H54 (cell line): ENCODE results near the gene ANKFN1.

ENCODE experiments used
- DNase-seq: peaks from one replicate; pipeline ENCODE4 v3.0.0; 2011; ENCODE audit warnings: low spot score, mixed read lengths; ENCODE audit not compliant: insufficient read length
- FAIRE-seq: peaks from 3 replicates; lab custom pipeline; 2011; peaks lifted over from hg19 to GRCh38; lab: Jason Lieb, UNC
- POLR2A ChIP-seq: IDR thresholded peaks from 2 replicates; pipeline ENCODE4 v1.6.1; 2011; ENCODE audit warnings: low read depth, mild to moderate bottlenecking, low read length

The ANKFN1 gene

GRCh38 chr17:56452461-56452860 is 299.2 kb downstream of the ANKFN1 start:
- TF ChIP-seq POLR2A: no peak
- no peak for DNase-seq
- no peak for FAIRE-seq

GRCh38 chr17:56457501-56457900 is 304.2 kb downstream of the ANKFN1 start:
- no peak for DNase-seq
- no peak for FAIRE-seq
- no peak for TF ChIP-seq POLR2A

GRCh38 chr17:56465886-56466285 is 312.6 kb downstream of the ANKFN1 start:
- DNase-seq: no peak
- FAIRE-seq: no peak
- TF ChIP-seq POLR2A: no peak

GRCh38 chr17:56468840-56469239 is 315.6 kb downstream of the ANKFN1 start:
- TF ChIP-seq POLR2A: no peak
- DNase-seq (no peak), FAIRE-seq (no peak)

- DNase-seq (no peak), FAIRE-seq (no peak)
- TF ChIP-seq POLR2A: no peak
These were observed 318.4 kb downstream of the ANKFN1 start for GRCh38 chr17:56471696-56472095.

- no peak for TF ChIP-seq POLR2A
- DNase-seq (no peak), FAIRE-seq (no peak)
These were observed 321.8 kb downstream of the ANKFN1 start for GRCh38 chr17:56475116-56475515.

- DNase-seq (peak; percentile 12), FAIRE-seq (peak; percentile 98)
- TF ChIP-seq POLR2A: no peak
These were observed 325.7 kb downstream of the ANKFN1 start for GRCh38 chr17:56478836-56479447.

- DNase-seq (no peak), FAIRE-seq (no peak)
- no peak for TF ChIP-seq POLR2A
These were observed 327.2 kb downstream of the ANKFN1 start for GRCh38 chr17:56480501-56480900.

GRCh38 chr17:56481659-56482058 is 328.4 kb downstream of the ANKFN1 start:
- no peak for FAIRE-seq
- no peak for TF ChIP-seq POLR2A

GRCh38 chr17:56482229-56482628 is 329.0 kb downstream of the ANKFN1 start:
- FAIRE-seq: no peak
- TF ChIP-seq POLR2A: no peak
- no peak for DNase-seq

More at GRCh38 chr17:56481659-56482058, 328.4 kb downstream of the ANKFN1 start:
- DNase-seq: no peak

- no peak for DNase-seq
- no peak for FAIRE-seq
- TF ChIP-seq POLR2A: no peak
These were observed 333.5 kb downstream of the ANKFN1 start for GRCh38 chr17:56486732-56487131.

- no peak for FAIRE-seq
- TF ChIP-seq POLR2A: no peak
These were observed 335.5 kb downstream of the ANKFN1 start for GRCh38 chr17:56488800-56489199.

GRCh38 chr17:56489980-56490379 is 336.7 kb downstream of the ANKFN1 start:
- no peak for TF ChIP-seq POLR2A
- FAIRE-seq (no peak), DNase-seq (no peak)

More at GRCh38 chr17:56488800-56489199, 335.5 kb downstream of the ANKFN1 start:
- DNase-seq: no peak

GRCh38 chr17:56495556-56495955 is 342.3 kb downstream of the ANKFN1 start:
- FAIRE-seq: no peak
- TF ChIP-seq POLR2A: no peak
- DNase-seq: no peak

- no peak for TF ChIP-seq POLR2A
- no peak for DNase-seq
- FAIRE-seq: no peak
These were observed 343.9 kb downstream of the ANKFN1 start for GRCh38 chr17:56497132-56497531.
